22Rv1 (cell line): Measurements from ENCODE around the gene PVR.
A peak's percentile ranks its signal among the peaks of the same experiment; 100 is the strongest.

Source experiments
- H3K27ac ChIP-seq: fragments of 450-650 bp; 2 replicates; pipeline ENCODE4 v1.5.1; 2017
- CTCF ChIP-seq: fragments of 450-650 bp; IDR thresholded peaks from 2 replicates; pipeline ENCODE4 v1.5.1; 2017; ENCODE audit warnings: mild to moderate bottlenecking
- ZFX ChIP-seq: fragments of 450-650 bp; IDR thresholded peaks from 2 replicates; pipeline ENCODE4 v1.6.1; 2017; ENCODE audit warnings: antibody characterized with exemption, borderline replicate concordance

The PVR gene

DNA sequence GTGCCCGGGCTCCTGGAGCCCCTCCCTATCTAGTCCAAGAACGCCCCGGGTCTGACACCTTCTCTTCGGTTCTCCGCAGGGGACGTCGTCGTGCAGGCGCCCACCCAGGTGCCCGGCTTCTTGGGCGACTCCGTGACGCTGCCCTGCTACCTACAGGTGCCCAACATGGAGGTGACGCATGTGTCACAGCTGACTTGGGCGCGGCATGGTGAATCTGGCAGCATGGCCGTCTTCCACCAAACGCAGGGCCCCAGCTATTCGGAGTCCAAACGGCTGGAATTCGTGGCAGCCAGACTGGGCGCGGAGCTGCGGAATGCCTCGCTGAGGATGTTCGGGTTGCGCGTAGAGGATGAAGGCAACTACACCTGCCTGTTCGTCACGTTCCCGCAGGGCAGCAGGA is 3.4 kb downstream of the PVR start:
- no peak overlapping the region for H3K27ac ChIP-seq
- TF ChIP-seq CTCF = no peak
- TF ChIP-seq ZFX = no peak

GRCh38 chr19:44648631-44649251 is 5.0 kb downstream of the PVR start:
- H3K27ac ChIP-seq = no peak overlapping the region
- TF ChIP-seq CTCF (no peak), ZFX (no peak)

GRCh38 chr19:44649578-44650145 is 6.0 kb downstream of the PVR start:
- TF ChIP-seq CTCF (no peak), ZFX (no peak)
- no peak overlapping the region for H3K27ac ChIP-seq

GRCh38 chr19:44653343-44653742 is 9.6 kb downstream of the PVR start:
- H3K27ac ChIP-seq = no peak overlapping the region
- TF ChIP-seq ZFX (no peak), CTCF (no peak)

- TF ChIP-seq CTCF (peak; percentile 44), ZFX (no peak)
- H3K27ac ChIP-seq = no peak overlapping the region
These were observed 10.5 kb downstream of the PVR start for GRCh38 chr19:44653977-44654774.

- no peak for TF ChIP-seq ZFX
- TF ChIP-seq CTCF = peak; percentile 83
- peak overlapping the region; percentile 38 for H3K27ac ChIP-seq
These were observed 13.7 kb downstream of the PVR start for GRCh38 chr19:44657211-44657921.
